ENCODE data around the gene OFD1. TPM values are rescaled to one million over a fixed set of nuclear protein-coding genes. Genes with fewer than 3 reads are reported as not detected.

Gene OFD1
- polyA plus RNA-seq, 2 of the 4 experiments (the other 2 are of a cell fraction), result 14.8 to 24.9 TPM

DNA sequence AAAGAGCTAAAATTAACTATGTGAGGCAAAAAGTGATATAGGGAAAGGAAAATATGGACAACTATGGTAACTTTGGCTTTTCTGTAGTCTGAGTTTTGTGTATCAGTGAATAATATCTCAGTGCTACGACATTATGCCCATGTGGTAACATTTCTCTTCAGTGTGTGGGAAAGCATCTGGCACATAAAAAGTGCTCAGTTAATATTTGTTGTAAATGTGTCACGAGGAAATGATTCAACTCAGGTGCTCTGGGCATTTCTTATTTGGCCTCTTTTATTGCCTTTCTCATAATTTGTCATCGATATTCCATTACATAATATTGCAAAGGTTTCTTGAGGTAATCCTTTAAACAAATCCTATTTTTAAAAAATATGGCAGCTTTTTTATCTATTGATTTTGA is 17.6 kb downstream of the OFD1 start:
- Histone ChIP-seq H3K4me2 (no peak overlapping the region), H3K4me1 (no peaks in the 10 kb centered on the region), H3K4me3 (no peak overlapping the region), H3K9me3 (no peaks in the 10 kb centered on the region), H3K27ac (no peak overlapping the region)
- no peak for ATAC-seq
- TF ChIP-seq SMC3 (IDR thresholded peaks at IDR 0.05), result no peak
- no peak for TF ChIP-seq MAZ (IDR thresholded peaks at IDR 0.05; ENCODE audit: borderline replicate concordance, low read depth, low read length)
- TF ChIP-seq, protein P1, sequence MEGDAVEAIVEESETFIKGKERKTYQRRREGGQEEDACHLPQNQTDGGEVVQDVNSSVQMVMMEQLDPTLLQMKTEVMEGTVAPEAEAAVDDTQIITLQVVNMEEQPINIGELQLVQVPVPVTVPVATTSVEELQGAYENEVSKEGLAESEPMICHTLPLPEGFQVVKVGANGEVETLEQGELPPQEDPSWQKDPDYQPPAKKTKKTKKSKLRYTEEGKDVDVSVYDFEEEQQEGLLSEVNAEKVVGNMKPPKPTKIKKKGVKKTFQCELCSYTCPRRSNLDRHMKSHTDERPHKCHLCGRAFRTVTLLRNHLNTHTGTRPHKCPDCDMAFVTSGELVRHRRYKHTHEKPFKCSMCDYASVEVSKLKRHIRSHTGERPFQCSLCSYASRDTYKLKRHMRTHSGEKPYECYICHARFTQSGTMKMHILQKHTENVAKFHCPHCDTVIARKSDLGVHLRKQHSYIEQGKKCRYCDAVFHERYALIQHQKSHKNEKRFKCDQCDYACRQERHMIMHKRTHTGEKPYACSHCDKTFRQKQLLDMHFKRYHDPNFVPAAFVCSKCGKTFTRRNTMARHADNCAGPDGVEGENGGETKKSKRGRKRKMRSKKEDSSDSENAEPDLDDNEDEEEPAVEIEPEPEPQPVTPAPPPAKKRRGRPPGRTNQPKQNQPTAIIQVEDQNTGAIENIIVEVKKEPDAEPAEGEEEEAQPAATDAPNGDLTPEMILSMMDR (IDR thresholded peaks at IDR 0.05), result no peak
- TF ChIP-seq, protein P2, sequence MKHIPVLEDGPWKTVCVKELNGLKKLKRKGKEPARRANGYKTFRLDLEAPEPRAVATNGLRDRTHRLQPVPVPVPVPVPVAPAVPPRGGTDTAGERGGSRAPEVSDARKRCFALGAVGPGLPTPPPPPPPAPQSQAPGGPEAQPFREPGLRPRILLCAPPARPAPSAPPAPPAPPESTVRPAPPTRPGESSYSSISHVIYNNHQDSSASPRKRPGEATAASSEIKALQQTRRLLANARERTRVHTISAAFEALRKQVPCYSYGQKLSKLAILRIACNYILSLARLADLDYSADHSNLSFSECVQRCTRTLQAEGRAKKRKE (CRISPR knock-in tag; IDR thresholded peaks at IDR 0.05; ENCODE audit: low read depth), result no peak
- TF ChIP-seq, protein P3, sequence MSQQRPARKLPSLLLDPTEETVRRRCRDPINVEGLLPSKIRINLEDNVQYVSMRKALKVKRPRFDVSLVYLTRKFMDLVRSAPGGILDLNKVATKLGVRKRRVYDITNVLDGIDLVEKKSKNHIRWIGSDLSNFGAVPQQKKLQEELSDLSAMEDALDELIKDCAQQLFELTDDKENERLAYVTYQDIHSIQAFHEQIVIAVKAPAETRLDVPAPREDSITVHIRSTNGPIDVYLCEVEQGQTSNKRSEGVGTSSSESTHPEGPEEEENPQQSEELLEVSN (IDR thresholded peaks at IDR 0.05; ENCODE audit: borderline replicate concordance, low read depth), result no peak
- TF ChIP-seq HEYL (CRISPR knock-in tag; IDR thresholded peaks at IDR 0.05), result no peak
- TF ChIP-seq KDM1A (IDR thresholded peaks at IDR 0.05; ENCODE audit: low read depth), result no peak
- TF ChIP-seq ZC3H11A (IDR thresholded peaks at IDR 0.05), result no peak
- no peak for TF ChIP-seq CHD4 (IDR thresholded peaks at IDR 0.05; ENCODE audit: borderline replicate concordance)
- TF ChIP-seq, protein P4, sequence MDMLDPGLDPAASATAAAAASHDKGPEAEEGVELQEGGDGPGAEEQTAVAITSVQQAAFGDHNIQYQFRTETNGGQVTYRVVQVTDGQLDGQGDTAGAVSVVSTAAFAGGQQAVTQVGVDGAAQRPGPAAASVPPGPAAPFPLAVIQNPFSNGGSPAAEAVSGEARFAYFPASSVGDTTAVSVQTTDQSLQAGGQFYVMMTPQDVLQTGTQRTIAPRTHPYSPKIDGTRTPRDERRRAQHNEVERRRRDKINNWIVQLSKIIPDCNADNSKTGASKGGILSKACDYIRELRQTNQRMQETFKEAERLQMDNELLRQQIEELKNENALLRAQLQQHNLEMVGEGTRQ (IDR thresholded peaks at IDR 0.05), result no peak
- no peak for TF ChIP-seq POLR2A (IDR thresholded peaks at IDR 0.05; ENCODE audit: low read length)
- TF ChIP-seq, protein P5, sequence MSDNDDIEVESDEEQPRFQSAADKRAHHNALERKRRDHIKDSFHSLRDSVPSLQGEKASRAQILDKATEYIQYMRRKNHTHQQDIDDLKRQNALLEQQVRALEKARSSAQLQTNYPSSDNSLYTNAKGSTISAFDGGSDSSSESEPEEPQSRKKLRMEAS (IDR thresholded peaks at IDR 0.05), result no peak
- no peak for TF ChIP-seq EP300 (IDR thresholded peaks at IDR 0.05)
- TF ChIP-seq, protein P6, sequence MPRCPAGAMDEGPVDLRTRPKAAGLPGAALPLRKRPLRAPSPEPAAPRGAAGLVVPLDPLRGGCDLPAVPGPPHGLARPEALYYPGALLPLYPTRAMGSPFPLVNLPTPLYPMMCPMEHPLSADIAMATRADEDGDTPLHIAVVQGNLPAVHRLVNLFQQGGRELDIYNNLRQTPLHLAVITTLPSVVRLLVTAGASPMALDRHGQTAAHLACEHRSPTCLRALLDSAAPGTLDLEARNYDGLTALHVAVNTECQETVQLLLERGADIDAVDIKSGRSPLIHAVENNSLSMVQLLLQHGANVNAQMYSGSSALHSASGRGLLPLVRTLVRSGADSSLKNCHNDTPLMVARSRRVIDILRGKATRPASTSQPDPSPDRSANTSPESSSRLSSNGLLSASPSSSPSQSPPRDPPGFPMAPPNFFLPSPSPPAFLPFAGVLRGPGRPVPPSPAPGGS (IDR thresholded peaks at IDR 0.05), result no peak
- no peak for TF ChIP-seq MAFK (IDR thresholded peaks at IDR 0.05; ENCODE audit: partially characterized antibody)
- TF ChIP-seq RCOR1 (IDR thresholded peaks at IDR 0.05; ENCODE audit: low read depth, low read length), result no peak
- TF ChIP-seq TP53 (CRISPR knock-in tag; IDR thresholded peaks at IDR 0.05), result no peak
- no peak for FAIRE-seq
- ChIA-PET CTCF (interaction anchor here (0.9 to 1.4 kb wide), 2 partner anchors 27 to 106 kb away, joined by 3 to 5 read pairs; no protein-coding TSS in a partner anchor), POLR2A (no interaction called here)
- WGBS (ENCODE audit: missing lambda C conversion rate), result 50% methylated on average over 3 of the region's 3 CpGs
- DNase-seq (ENCODE audit: low read depth in 1 of 2, low spot score in 1 of 2), result no peak

DNA sequence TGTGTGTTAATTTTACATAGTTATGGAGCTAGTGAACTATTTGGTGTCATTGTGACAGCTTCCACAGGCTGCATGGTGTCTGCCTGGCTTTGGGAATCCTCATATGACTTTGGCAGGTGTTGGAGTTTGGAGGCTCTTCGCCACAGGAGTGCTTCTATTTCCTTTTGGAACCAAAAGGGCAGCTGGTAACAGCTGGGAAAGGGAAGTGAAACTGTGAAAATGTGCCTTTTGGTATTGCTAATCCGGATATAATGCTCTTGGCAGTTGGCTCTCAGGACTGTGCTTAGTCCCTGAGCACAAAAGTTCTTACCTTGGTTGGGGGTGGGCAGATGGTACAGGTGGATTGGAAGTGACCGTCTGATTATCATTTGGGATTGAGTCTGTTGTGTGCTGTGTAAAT is 18.1 kb downstream of the OFD1 start:
- Histone ChIP-seq H3K9me3 (no peaks in the 10 kb centered on the region), H3K4me1 (no peaks in the 10 kb centered on the region), H3K4me2 (no peak overlapping the region), H3K27ac (no peak overlapping the region), H3K4me3 (no peak overlapping the region)
- 89% methylated on average over 3 of the region's 3 CpGs for WGBS (ENCODE audit: missing lambda C conversion rate)
- ChIA-PET POLR2A (no interaction called here), CTCF (interaction anchor here (0.9 to 1.4 kb wide), 2 partner anchors 26 to 107 kb away, joined by 3 to 5 read pairs; no protein-coding TSS in a partner anchor)
- no peak for DNase-seq (ENCODE audit: low read depth in 1 of 2, low spot score in 1 of 2)
- no peak for FAIRE-seq
- ATAC-seq, result no peak
- TF ChIP-seq MAFK (IDR thresholded peaks at IDR 0.05; ENCODE audit: partially characterized antibody), result no peak
- TF ChIP-seq NR3C1 (IDR thresholded peaks at IDR 0.05), result no peak
- TF ChIP-seq ZFP36 (IDR thresholded peaks at IDR 0.05; ENCODE audit: borderline replicate concordance, partially characterized antibody), result no peak
- no peak for TF ChIP-seq TFCP2L1 (CRISPR knock-in tag; IDR thresholded peaks at IDR 0.05)
- TF ChIP-seq JUNB (IDR thresholded peaks at IDR 0.05), result no peak
- no peak for TF ChIP-seq RFX5 (IDR thresholded peaks at IDR 0.05)
- no peak for TF ChIP-seq CBX8 (IDR thresholded peaks at IDR 0.05)
- no peak for TF ChIP-seq POLR2A (IDR thresholded peaks at IDR 0.05; ENCODE audit: low read length)
- no peak for TF ChIP-seq PHF8 (IDR thresholded peaks at IDR 0.05; ENCODE audit: borderline replicate concordance, low read depth)
- no peak for TF ChIP-seq CHD4 (IDR thresholded peaks at IDR 0.05; ENCODE audit: borderline replicate concordance)
- TF ChIP-seq, protein P2 (CRISPR knock-in tag; IDR thresholded peaks at IDR 0.05; ENCODE audit: low read depth), result no peak
- TF ChIP-seq, protein P7, sequence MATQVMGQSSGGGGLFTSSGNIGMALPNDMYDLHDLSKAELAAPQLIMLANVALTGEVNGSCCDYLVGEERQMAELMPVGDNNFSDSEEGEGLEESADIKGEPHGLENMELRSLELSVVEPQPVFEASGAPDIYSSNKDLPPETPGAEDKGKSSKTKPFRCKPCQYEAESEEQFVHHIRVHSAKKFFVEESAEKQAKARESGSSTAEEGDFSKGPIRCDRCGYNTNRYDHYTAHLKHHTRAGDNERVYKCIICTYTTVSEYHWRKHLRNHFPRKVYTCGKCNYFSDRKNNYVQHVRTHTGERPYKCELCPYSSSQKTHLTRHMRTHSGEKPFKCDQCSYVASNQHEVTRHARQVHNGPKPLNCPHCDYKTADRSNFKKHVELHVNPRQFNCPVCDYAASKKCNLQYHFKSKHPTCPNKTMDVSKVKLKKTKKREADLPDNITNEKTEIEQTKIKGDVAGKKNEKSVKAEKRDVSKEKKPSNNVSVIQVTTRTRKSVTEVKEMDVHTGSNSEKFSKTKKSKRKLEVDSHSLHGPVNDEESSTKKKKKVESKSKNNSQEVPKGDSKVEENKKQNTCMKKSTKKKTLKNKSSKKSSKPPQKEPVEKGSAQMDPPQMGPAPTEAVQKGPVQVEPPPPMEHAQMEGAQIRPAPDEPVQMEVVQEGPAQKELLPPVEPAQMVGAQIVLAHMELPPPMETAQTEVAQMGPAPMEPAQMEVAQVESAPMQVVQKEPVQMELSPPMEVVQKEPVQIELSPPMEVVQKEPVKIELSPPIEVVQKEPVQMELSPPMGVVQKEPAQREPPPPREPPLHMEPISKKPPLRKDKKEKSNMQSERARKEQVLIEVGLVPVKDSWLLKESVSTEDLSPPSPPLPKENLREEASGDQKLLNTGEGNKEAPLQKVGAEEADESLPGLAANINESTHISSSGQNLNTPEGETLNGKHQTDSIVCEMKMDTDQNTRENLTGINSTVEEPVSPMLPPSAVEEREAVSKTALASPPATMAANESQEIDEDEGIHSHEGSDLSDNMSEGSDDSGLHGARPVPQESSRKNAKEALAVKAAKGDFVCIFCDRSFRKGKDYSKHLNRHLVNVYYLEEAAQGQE (IDR thresholded peaks at IDR 0.05), result no peak
- no peak for TF ChIP-seq RARB (CRISPR knock-in tag; IDR thresholded peaks at IDR 0.05)
- no peak for TF ChIP-seq ZSCAN20 (CRISPR knock-in tag; IDR thresholded peaks at IDR 0.05)
- TF ChIP-seq MAZ (IDR thresholded peaks at IDR 0.05; ENCODE audit: borderline replicate concordance, low read depth, low read length), result no peak
- no peak for TF ChIP-seq HEYL (CRISPR knock-in tag; IDR thresholded peaks at IDR 0.05)

All from A549 (cell line).